GM21367 (cell line): ENCODE measurements around the gene RBPMS2.
"Not testable (repeated sequence)": the region's sequence is repeated elsewhere in the genome, so short reads cannot be mapped to it uniquely, and the experiment has no call there.

ENCODE experiments used
- ATAC-seq: cut with Tn5 transposase; IDR thresholded peaks from one replicate; pipeline ENCODE4 v1.9.1; 2021; ENCODE audit not compliant: unreplicated experiment

The RBPMS2 gene

GRCh38 chr15:64775551-64776401 lies at the start of gene RBPMS2:
Gene RBPMS2, minus strand, starts transcription at chr15:64775589. Its CDS starts 270 bp downstream, at chr15:64775319.
- ATAC-seq, result no peak

GRCh38 chr15:64824929-64825430 lies 49.6 kb upstream of the RBPMS2 start:
- no peak for ATAC-seq

- ATAC-seq, result no peak
These were observed 41.1 kb upstream of the RBPMS2 start for GRCh38 chr15:64816452-64816851.

DNA sequence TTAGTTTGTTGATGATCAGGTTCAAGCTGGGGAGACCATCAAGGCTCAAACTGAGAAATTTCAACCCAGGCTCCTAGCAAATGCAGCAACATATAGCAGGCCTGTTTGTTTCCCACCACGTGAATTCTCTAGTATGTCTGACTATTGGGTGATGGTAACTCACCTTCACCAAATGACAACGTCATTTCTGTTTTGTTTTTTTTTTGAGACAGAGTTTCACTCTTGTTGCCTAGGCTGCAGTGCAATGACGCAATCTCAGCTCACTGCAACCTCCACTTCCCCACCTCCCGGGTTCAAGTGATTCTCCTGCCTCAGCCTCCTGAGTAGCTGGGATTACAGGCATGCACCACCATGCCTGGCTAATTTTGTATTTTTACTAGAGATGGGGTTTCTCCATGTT lies 39.6 kb upstream of the RBPMS2 start:
- not testable (repeated sequence) for ATAC-seq

DNA sequence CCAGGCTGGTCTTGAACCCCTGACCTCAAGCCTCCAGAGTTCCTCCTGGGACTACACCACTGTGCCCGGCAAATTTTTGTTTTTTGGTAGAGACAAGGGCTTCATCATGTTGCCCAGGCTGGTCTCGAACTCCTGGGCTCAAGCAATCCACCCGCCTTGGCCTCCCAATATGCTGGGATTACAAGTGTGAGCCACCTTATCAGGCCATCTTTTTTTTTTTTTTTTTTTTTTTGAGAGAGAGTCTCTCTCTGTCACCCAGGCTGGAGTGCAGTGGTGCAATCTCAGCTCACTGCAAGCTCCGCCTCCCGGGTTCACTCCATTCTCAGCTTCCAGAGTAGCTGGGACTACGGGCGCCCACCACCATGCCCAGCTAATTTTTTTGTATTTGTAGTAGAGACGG lies 38.9 kb upstream of the RBPMS2 start:
- not testable (repeated sequence) for ATAC-seq

DNA sequence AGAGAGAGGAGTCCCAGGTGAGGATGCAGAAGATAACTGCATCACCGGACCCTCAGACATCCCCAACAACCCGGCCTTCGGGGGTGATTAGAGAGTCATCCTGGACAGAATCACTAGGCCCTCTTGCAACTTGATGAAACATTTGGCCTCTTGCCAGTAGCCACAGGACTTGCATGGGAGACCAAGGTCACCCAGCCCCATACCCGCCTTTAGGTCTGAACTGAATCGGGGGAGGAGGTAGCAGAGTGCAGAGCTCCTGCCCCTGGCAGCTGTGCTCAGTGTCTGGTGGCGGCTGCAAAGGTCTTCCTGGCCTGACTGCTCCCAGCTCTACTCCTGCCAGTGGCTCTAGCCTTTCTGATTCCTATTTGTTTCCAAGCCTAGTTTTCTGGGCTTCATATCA lies 37.7 kb upstream of the RBPMS2 start:
- no peak for ATAC-seq

GRCh38 chr15:64810497-64811326 lies 35.3 kb upstream of the RBPMS2 start:
- no peak for ATAC-seq

GRCh38 chr15:64809649-64810496 lies 34.5 kb upstream of the RBPMS2 start:
- no peak for ATAC-seq

DNA sequence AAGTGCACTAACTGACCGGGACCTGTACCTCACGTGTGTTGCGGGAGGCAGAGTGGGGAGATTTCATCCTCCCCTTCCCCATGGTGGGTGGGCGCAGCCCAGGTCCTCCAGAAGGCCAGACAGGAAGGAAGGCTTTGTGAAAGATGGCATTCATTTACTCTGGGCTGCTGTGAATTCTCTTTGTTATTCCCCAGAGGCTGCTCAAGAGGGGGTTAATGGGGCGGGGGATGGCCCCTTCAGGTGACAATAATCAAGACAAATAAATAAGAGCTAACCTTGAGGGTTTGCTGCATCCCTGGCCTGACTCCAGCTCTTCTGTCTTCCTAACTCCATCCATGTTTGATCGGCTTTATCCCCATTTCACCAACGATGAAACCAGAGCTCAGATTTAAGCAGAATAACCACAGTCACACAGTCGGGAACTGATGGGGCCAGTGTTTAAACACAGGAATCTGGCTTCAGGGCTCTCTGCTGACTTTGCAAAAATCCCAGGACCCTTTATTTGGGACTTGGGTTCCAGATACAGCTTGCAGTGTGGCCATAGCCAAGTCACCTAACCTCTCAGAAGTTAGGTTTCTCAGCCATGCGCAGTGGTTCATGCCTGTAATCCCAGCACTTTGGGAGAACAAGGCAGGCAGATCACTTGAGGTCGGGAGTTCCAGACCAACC lies 33.5 kb upstream of the RBPMS2 start:
- ATAC-seq, result no peak

- ATAC-seq, result no peak
These were observed 32.4 kb upstream of the RBPMS2 start for GRCh38 chr15:64807751-64808222.

DNA sequence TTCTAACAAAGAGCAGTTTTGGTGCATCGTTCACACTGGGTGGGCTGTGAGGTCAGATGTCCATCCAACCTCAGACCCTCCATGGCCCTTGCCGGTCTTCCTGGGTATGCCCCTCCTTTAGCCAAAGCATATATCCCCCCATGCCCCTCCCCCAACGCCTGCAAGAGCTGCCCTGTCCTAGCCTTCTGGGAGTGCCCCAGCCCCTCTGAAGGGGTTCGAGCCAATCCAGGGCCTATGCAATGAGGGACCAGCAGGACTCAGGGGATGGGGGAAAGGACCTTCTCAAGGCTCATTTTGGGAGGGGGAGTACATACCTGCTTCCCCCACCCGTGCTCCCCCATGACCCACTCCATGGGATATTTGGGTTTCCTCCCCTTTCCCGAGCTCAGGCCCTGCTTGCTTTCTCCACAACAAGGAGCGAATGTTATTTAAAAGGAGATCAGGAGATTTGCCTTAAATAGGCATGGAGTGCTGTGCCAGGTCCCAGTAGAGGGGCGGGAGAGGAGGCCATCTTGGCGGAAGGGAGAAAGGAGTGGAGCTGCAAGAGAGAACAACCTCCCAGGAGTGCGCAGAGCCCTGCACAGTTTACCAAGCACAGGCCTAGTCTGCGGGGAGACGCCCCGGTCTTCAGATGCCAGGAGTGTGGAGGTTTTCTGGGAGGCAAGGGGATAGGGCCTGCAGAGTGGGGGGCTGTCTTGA lies 31.8 kb upstream of the RBPMS2 start:
- no peak for ATAC-seq

- no peak for ATAC-seq
These were observed 31.1 kb upstream of the RBPMS2 start for GRCh38 chr15:64806509-64806908.

- ATAC-seq, result no peak
These were observed 29.2 kb upstream of the RBPMS2 start for GRCh38 chr15:64804619-64805018.

- ATAC-seq, result no peak
These were observed 28.1 kb upstream of the RBPMS2 start for GRCh38 chr15:64803526-64803925.

DNA sequence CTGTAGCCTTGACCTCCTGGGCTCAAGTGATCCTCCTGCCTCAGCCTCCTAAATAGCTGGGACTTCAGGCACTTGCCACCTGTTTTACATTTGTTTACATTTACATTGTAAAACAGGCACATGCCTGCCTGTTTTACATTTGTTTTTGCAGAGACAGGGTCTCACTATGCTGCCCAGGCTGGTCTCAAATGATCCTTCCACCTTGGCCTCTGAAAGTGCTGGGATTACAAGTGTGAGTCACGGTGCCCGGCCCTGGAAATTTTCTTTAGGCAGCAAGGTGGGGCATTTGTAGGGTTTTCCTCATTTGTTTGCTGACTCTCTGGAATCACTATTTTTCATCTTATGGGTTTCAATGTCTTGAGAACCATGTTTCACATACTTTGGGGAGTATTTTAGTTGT lies 25.1 kb upstream of the RBPMS2 start:
- no peak for ATAC-seq

DNA sequence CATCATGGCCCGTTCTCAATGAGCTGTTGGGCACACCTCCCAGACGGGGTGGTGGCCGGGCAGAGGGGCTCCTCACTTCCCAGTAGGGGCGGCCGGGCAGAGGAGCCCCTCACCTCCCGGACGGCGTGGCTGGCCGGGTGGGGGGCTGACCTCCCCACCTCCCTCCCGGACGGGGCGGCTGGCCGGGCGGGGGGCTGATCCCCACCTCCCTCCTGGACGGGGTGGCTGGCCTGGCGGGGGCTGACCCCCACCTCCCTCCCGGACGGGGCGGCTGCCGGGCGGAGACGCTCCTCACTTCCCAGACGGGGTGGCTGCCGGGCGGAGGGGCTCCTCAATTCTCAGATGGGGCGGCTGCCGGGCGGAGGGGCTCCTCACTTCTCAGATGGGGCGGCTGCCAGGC lies 23.5 kb upstream of the RBPMS2 start:
- ATAC-seq, result not testable (repeated sequence)

DNA sequence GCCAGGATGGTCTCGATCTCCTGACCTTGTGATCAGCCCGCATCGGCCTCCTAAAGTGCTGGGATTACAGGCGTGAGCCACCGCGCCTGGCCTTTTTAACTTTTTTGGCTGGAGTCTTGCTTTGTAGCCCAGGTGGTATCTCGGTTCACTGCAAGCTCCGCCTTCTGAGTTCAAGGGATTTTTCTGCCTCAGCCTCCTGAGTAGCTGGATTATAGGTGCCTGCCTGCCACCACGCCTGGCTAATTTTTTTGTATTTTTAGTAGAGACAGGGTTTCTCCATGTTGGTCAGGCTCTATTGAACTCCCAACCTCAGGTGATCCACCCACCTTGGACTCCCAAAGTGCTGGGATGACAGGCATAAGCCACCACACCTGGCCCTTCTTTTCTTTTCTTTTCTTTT lies 20.5 kb upstream of the RBPMS2 start:
- not testable (repeated sequence) for ATAC-seq

- ATAC-seq, result not testable (repeated sequence)
These were observed 19.9 kb upstream of the RBPMS2 start for GRCh38 chr15:64795299-64795698.

DNA sequence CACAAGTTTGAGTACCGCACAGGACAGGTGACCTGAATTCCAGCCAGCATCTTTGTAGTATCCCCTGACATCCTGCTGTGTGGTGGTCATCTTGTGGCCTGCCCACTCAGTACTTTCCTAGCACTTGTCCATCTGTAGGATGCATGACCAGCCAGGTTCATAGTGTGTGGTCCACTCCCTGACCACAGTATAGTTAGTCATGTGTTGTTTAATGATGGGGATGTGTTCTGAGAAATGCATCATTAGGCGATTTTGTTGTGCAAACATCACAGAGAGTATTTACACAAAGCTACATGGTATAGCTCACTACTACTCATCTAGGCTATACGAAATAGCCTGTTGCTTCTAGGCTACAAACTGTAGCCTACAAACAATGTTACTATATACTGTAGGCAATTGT lies 16.9 kb upstream of the RBPMS2 start:
- ATAC-seq, result no peak

DNA sequence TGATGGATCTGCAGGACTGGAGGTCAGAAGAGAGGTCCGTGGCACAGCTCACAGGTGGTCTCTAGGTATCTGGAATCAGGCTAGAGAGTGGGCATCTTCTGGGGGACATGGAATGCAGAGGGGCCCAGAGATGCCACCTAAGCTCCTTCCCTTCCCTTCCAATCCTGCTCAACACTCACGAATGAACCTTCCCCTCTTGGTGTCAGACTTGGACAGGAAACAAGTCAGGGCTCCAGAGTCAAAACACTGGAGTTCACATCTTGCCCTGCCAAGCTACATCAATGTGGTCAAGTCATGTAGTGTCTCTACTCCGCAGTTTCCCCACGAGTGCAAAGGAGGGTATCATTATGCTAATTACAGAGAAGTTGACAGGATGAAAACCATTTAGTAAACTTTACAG lies 16.0 kb upstream of the RBPMS2 start:
- ATAC-seq, result no peak
